Psoas muscle (tissue), 8 donors: Measurements from ENCODE around the gene ABLIM1. TPM values are rescaled to one million over a fixed set of nuclear protein-coding genes. Genes with fewer than 3 reads are reported as not detected.

Experiments used
- ATAC-seq, 4 donors: fragments of 200-7000 bp; cut with Tn5 transposase; one replicate each; pipeline ENCODE4 v1.9.1; 2020; ENCODE audit warnings: moderate library complexity in 3 of 4, mild to moderate bottlenecking in 2 of 4
- DNase-seq, 2 donors: peaks; one replicate each; pipeline ENCODE4 v3.0.0-alpha.2; 2020
- H3K27ac ChIP-seq: fragments of 200-600 bp; one replicate; pipeline ENCODE4 v1.8.0; 2022
- H3K27me3 ChIP-seq, 3 donors: fragments of 200-600 bp in 1 of 3; one replicate each; pipeline versions ENCODE4 v1.6.1 to v1.8.0; 2013 to 2022; ENCODE audit warnings: low read length in 2 of 3, mild to moderate bottlenecking in 2 of 3, moderate library complexity in 1 of 3; ENCODE audit not compliant: insufficient read depth in 3 of 3
- H3K36me3 ChIP-seq, 2 donors: fragments of 200-600 bp in 1 of 2; one replicate each; pipeline versions ENCODE4 v1.6.1 to v1.8.0; 2013 to 2022; ENCODE audit warnings: low read depth in 1 of 2, mild to moderate bottlenecking in 1 of 2, moderate library complexity in 1 of 2; ENCODE audit not compliant: insufficient read depth in 1 of 2
- H3K4me1 ChIP-seq: fragments of 200-600 bp; one replicate; pipeline ENCODE4 v1.8.0; 2022
- H3K4me3 ChIP-seq: fragments of 200-600 bp; one replicate; pipeline ENCODE4 v1.8.0; 2022; ENCODE audit warnings: mild to moderate bottlenecking
- H3K9me3 ChIP-seq: fragments of 200-600 bp; one replicate; pipeline ENCODE4 v1.8.0; 2022
- CTCF ChIP-seq: fragments of 200-600 bp; IDR thresholded peaks from one replicate; pipeline ENCODE4 v1.8.0; 2022; ENCODE audit warnings: antibody characterized with exemption
- WGBS, 3 donors: extraction: QIAGEN DNeasy Blood & Tissue Kit; methylation state at CpG; one replicate each; pipeline versions ENCODE4 v1.1.6 to v1.1.7; 2013; 5-methylcytosine and 5-hydroxymethylcytosine counted together
- intact Hi-C, 2 donors: fragments of 100-400 bp; cut with DNase I; formaldehyde crosslinking; loops; one replicate each; pipeline versions ENCODE4 v1.11.0 to v1.14.2; 2022
- polyA plus RNA-seq, 3 donors: library from polyadenylated mRNA; stranded (reverse); fragments of 200-250 nt; gene quantifications; one replicate each; pipeline ENCODE4 v1.2.3, GENCODE V29; 2013
- total RNA-seq, 4 donors: library from RNA; stranded (reverse); fragmentation: NEBNext Ultra II Directional in 2 of 4; extraction: Animal tissue kit (Norgen Biotek cat#: 25700) in 2 of 4; gene quantifications; one replicate each; pipeline versions ENCODE4 v1.2.1 to v1.2.4, GENCODE V29; 2021 to 2023
- donor health status: healthy with polysubstance abuse.
- donor health status: DM: no; HTN: no; CAD: no; lungs with moderate emphysema.
- donor health status: Bipolar disorder and iron deficiency.
- donor health status: healthy.
- donor health status: DM: yes; HTN: yes; CAD: no.
- donor health status: DM: no; HTN: no; CAD: no.
- donor health status: DM: no; HTN: no; CAD: no.
- donor health status: DM: yes; HTN: yes; CAD: no.

Gene ABLIM1
- total and polyA plus RNA-seq, 7 donors = 15.4 to 183 (median 21.8) TPM

DNA sequence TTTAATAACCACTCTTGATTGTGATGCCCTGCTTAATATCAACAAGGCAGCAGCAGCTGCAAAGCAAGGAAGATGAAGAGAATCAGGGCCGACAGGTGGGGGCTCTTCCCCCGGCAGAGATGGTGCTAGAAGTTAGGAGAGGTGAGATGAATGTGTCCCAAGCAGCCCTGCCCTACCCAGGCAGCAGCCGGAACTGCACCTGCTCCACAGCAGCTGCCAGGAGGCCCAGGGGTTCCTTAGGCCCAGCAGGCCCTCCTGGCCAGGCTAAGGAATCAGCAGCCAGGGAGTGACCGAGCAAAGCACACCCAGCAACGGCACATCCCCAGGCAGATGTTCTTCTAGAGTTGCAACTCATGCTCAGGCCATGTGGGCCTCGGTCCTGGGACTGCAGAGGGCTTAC, 271.6 kb downstream of the ABLIM1 start:
- Histone ChIP-seq H3K27ac (no peak overlapping the region), H3K4me3 (no peak overlapping the region), H3K27me3 (peaks cover 0 to 9% (median 0%) of the 10 kb centered on the region in 3 donors), H3K9me3 (no peaks in the 10 kb centered on the region), H3K36me3 (no peaks in the 10 kb centered on the region), H3K4me1 (no peaks in the 10 kb centered on the region)
- TF ChIP-seq CTCF = no peak
- DNase-seq = no peak
- WGBS, 3 donors = 37 to 49% (median 38%) methylated on average over 6 of the region's 6 CpGs
- ATAC-seq = no peak
- intact Hi-C loops = no loop called here

GRCh38 chr10:114385557-114385956, 272.5 kb downstream of the ABLIM1 start:
- Histone ChIP-seq H3K4me3 (no peak overlapping the region), H3K36me3 (no peaks in the 10 kb centered on the region), H3K4me1 (no peaks in the 10 kb centered on the region), H3K27me3 (peaks cover 0 to 16% (median 0%) of the 10 kb centered on the region in 3 donors), H3K27ac (no peak overlapping the region), H3K9me3 (no peaks in the 10 kb centered on the region)
- DNase-seq (no peak), ATAC-seq (no peak)
- intact Hi-C loops = no loop called here
- 73 to 89% (median 74%) methylated on average over 3 of the region's 3 CpGs for WGBS, 3 donors
- TF ChIP-seq CTCF = no peak

DNA sequence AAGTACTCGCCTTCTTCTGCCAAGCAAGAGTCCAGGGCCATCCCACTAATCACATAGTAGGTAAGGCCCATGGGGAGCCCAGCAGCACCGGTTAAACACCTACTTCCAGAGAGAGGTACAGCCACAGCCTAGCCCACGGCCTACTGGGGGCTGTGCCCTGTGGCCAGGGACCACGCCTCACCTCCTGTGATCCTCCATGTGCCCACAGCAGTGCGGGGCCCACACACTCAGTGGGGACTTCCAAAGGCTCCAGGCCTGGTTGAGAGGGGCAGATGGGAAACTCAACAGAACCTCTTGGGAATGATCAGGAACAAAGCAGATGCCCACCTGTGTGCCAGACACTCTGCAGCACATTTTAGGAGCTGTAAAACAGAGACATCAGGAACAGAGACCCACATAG, 273.5 kb downstream of the ABLIM1 start:
- H3K27me3 ChIP-seq = peaks cover 0 to 21% (median 0%) of the 10 kb centered on the region in 3 donors
- intact Hi-C loops = no loop called here
- H3K9me3 ChIP-seq = no peaks in the 10 kb centered on the region
- no peak for DNase-seq
- H3K4me3 ChIP-seq = no peak overlapping the region
- 53 to 73% (median 54%) methylated on average over 5 of the region's 5 CpGs for WGBS, 3 donors
- ATAC-seq = no peak
- no peak for TF ChIP-seq CTCF
- H3K27ac ChIP-seq = no peak overlapping the region
- H3K36me3 ChIP-seq = no peaks in the 10 kb centered on the region
- H3K4me1 ChIP-seq = no peaks in the 10 kb centered on the region

DNA sequence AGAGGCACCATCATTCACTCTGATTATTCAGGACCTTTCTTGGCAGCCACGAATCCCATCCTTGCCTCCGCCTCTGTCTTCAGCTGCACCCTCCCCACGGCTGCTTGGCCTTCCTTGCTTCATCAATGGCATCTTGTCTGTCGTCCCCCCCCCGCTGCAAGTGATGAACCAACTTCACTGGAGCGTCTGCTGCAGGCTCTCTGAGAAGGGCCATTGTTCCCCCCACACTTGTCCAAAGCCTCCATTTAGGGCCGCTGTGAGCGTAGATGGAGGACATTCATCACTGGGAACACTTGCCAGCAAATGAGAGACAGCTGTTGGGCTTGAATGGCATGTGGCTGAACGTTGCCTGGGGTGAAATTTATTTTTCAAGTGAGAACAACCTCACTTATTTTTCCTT, 273.9 kb downstream of the ABLIM1 start:
- H3K27ac ChIP-seq = no peak overlapping the region
- no peaks in the 10 kb centered on the region for H3K36me3 ChIP-seq
- DNase-seq = no peak
- H3K27me3 ChIP-seq = peaks cover 0 to 21% (median 0%) of the 10 kb centered on the region in 3 donors
- no peaks in the 10 kb centered on the region for H3K9me3 ChIP-seq
- intact Hi-C loops = no loop called here
- no peaks in the 10 kb centered on the region for H3K4me1 ChIP-seq
- 32 to 60% (median 45%) methylated on average over 9 of the region's 9 CpGs for WGBS, 3 donors
- H3K4me3 ChIP-seq = no peak overlapping the region
- no peak for ATAC-seq
- TF ChIP-seq CTCF = no peak

Other genes with a start within 250 kb of the ABLIM1 start
- gene FHIP2A, start 163.5 kb upstream of the ABLIM1 start, total RNA-seq = 10 to 100 TPM; 19.9 to 31.9 (median 26.0) TPM
- gene FHIP2A, start 163.5 kb upstream of the ABLIM1 start, polyA plus RNA-seq = 10 to 100 TPM in 1 of 3 donors, 1 to 10 TPM in 2; 3.4 to 12.8 (median 6.6) TPM